WTC11 (cell line): ENCODE data around the gene SHPK. TPM values are rescaled to one million over a fixed set of nuclear protein-coding genes. Genes with fewer than 3 reads are reported as not detected.

ENCODE experiments used
- ATAC-seq: fragments of 200-7000 bp; cut with Tn5 transposase; 2 replicates; pipeline ENCODE4 v1.10.0; 2021; ENCODE audit warnings: mild to moderate bottlenecking, moderate library complexity
- CTCF ChIA-PET: fragments of 300-600 bp; sonication (Branson Sonifier 250); formaldehyde crosslinking; loops from one replicate; lab custom pipeline; 2021; ENCODE audit warnings: antibody characterized with exemption; lab: Charles Lee
- POLR2A ChIA-PET: fragments of 350-600 bp; sonication (Branson Sonifier 250); formaldehyde crosslinking; loops from one replicate; lab custom pipeline; 2021; ENCODE audit warnings: antibody characterized with exemption; lab: Charles Lee
- DNase-seq: peaks from one replicate; pipeline ENCODE4 v3.0.0; 2021; ENCODE audit warnings: low spot score
- H3K27ac Mint-ChIP-seq: 2 replicates; pipeline ENCODE4 v1.8.0; 2021; ENCODE audit warnings: mixed read lengths
- H3K27me3 Mint-ChIP-seq: 2 replicates; pipeline ENCODE4 v1.8.0; 2021; ENCODE audit warnings: low read depth, mild to moderate bottlenecking, moderate library complexity, mixed read lengths
- H3K36me3 Mint-ChIP-seq: 2 replicates; pipeline ENCODE4 v1.8.0; 2021; ENCODE audit warnings: mixed read lengths
- H3K4me1 Mint-ChIP-seq: 2 replicates; pipeline ENCODE4 v1.8.0; 2022; ENCODE audit warnings: mixed read lengths
- H3K4me3 Mint-ChIP-seq: 2 replicates; pipeline ENCODE4 v1.8.0; 2021; ENCODE audit warnings: mild to moderate bottlenecking, moderate library complexity, mixed read lengths
- H3K9me3 Mint-ChIP-seq: 2 replicates; pipeline ENCODE4 v1.8.0; 2021; ENCODE audit warnings: mixed read lengths
- ARID4B ChIP-seq: sonication (generic); formaldehyde crosslinking; IDR thresholded peaks from 2 replicates; pipeline ENCODE4 v1.8.0; 2023; ENCODE audit warnings: missing genetic modification reagents, mild to moderate bottlenecking, borderline replicate concordance
- ATF6 ChIP-seq: sonication (generic); formaldehyde crosslinking; IDR thresholded peaks from 2 replicates; pipeline ENCODE4 v1.8.1; 2023; ENCODE audit warnings: mild to moderate bottlenecking, missing genetic modification reagents
- E2F4 ChIP-seq: sonication (generic); formaldehyde crosslinking; IDR thresholded peaks from 2 replicates; pipeline ENCODE4 v1.8.1; 2022; ENCODE audit warnings: low read depth, mild to moderate bottlenecking, moderate library complexity, missing genetic modification reagents, borderline replicate concordance
- ETV6 ChIP-seq: sonication (generic); formaldehyde crosslinking; IDR thresholded peaks from 2 replicates; pipeline ENCODE4 v1.8.1; 2022; ENCODE audit warnings: mild to moderate bottlenecking, missing genetic modification reagents
- FOXJ3 ChIP-seq: sonication (generic); formaldehyde crosslinking; IDR thresholded peaks from 2 replicates; pipeline ENCODE4 v1.9.0; 2021; ENCODE audit warnings: missing genetic modification reagents, mild to moderate bottlenecking, borderline replicate concordance
- GTF2I ChIP-seq: fragments of 250-450 bp; sonication (Bioruptor Pico); conservative IDR thresholded peaks from 2 replicates; pipeline ENCODE4 v1.4.0; 2021; ENCODE audit warnings: mild to moderate bottlenecking
- JAZF1 ChIP-seq: fragments of 250-450 bp; sonication (Bioruptor Pico); IDR thresholded peaks from 2 replicates; pipeline ENCODE4 v1.9.0; 2021; ENCODE audit warnings: moderate library complexity, mild to moderate bottlenecking, inconsistent platforms
- JUN ChIP-seq: sonication (generic); formaldehyde crosslinking; IDR thresholded peaks from 2 replicates; pipeline ENCODE4 v1.8.0; 2023; ENCODE audit warnings: mild to moderate bottlenecking, missing genetic modification reagents
- MXD4 ChIP-seq: fragments of 250-450 bp; sonication (Bioruptor Pico); IDR thresholded peaks from 2 replicates; pipeline ENCODE4 v1.8.0; 2021; ENCODE audit warnings: mild to moderate bottlenecking, moderate library complexity, borderline replicate concordance
- NR2C2 ChIP-seq: sonication (generic); formaldehyde crosslinking; IDR thresholded peaks from 2 replicates; pipeline ENCODE4 v1.8.0; 2022; ENCODE audit warnings: mild to moderate bottlenecking, missing genetic modification reagents
- SP1 ChIP-seq: sonication (generic); formaldehyde crosslinking; conservative IDR thresholded peaks from 2 replicates; pipeline ENCODE4 v1.8.1; 2022; ENCODE audit warnings: missing genetic modification reagents
- TP53 ChIP-seq: sonication (generic); formaldehyde crosslinking; IDR thresholded peaks from 2 replicates; pipeline ENCODE4 v1.8.1; 2023; ENCODE audit warnings: mild to moderate bottlenecking, missing genetic modification reagents
- ZNF396 ChIP-seq: fragments of 250-450 bp; sonication (Bioruptor Pico); IDR thresholded peaks from 2 replicates; pipeline ENCODE4 v1.8.0; 2021; ENCODE audit warnings: mild to moderate bottlenecking, moderate library complexity, borderline replicate concordance
- ZNF532 ChIP-seq: fragments of 250-450 bp; sonication (Bioruptor Pico); IDR thresholded peaks from 2 replicates; pipeline ENCODE4 v1.9.0; 2021; ENCODE audit warnings: mild to moderate bottlenecking, borderline replicate concordance
- ZNF671 ChIP-seq: fragments of 250-450 bp; sonication (Bioruptor Pico); IDR thresholded peaks from 2 replicates; pipeline ENCODE4 v1.8.0; 2021; ENCODE audit warnings: mild to moderate bottlenecking
- ZSCAN18 ChIP-seq: fragments of 250-450 bp; sonication (Bioruptor Pico); IDR thresholded peaks from 2 replicates; pipeline ENCODE4 v2.1.2; 2022; ENCODE audit warnings: mild to moderate bottlenecking, moderate library complexity
- total RNA-seq: library from RNA; stranded (reverse); gene quantifications from 3 replicates; pipeline ENCODE4 v1.2.3, GENCODE V29; 2021
- TF ChIP-seq, protein P1 (sequence below): sonication (generic); formaldehyde crosslinking; IDR thresholded peaks from 2 replicates; pipeline ENCODE4 v1.8.1; 2022; ENCODE audit warnings: mild to moderate bottlenecking, moderate library complexity, missing genetic modification reagents
- TF ChIP-seq, protein P2 (sequence below): fragments of 250-450 bp; sonication (Bioruptor Pico); IDR thresholded peaks from 2 replicates; pipeline ENCODE4 v1.9.0; 2021; ENCODE audit warnings: mild to moderate bottlenecking
- TF ChIP-seq, protein P3 (sequence below): fragments of 250-450 bp; sonication (Bioruptor Pico); conservative IDR thresholded peaks from 2 replicates; pipeline ENCODE4 v1.9.0; 2021; ENCODE audit warnings: mild to moderate bottlenecking

Gene SHPK
- total RNA-seq, 1 experiment from 2014 or later, result 29.2 TPM

DNA sequence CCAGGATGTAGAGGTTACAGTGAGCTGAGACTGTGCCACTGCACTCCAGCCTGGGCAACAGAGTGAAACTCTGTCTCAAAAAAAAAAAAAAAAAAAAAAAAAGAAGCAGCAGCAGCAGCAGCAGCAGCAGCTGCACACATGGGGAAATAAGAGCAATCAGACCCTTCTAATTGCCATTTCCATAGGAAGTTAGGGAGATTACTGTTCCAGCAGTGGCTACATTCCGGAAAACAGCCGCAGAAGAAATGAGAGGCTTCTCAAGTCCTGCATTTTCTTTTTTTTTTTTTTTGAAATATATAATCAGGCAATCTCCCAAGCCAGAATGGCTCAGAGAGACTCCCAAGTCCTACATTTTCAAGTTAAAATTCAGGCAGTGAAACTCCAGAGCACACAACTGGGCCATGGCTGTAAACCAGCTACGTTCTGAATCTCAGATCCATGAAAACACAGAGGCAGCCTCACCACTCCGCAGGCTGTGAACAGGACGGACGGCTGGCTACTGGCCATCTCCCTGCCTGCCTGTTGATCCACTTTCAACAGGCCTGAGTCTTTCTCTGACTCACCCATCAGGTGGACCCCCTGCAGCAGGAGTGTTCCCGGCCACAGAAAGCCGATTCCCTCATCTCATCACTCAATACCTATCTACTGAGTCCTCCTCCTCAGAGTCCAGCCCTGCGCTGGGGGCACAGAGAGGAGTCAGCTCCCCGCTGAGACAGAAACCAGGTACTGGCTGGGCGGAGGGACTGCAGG, 41.8 kb downstream of the SHPK start (continued):
- TF ChIP-seq ATF6 (CRISPR knock-in tag), result no peak
- TF ChIP-seq SP1 (CRISPR knock-in tag), result no peak
- TF ChIP-seq E2F4, result no peak
- no peak for TF ChIP-seq ARID4B (CRISPR knock-in tag)
- no peak for TF ChIP-seq NR2C2
- no peak for TF ChIP-seq ZNF532
- TF ChIP-seq ZNF671 (CRISPR knock-in tag), result no peak
- TF ChIP-seq, protein P1, sequence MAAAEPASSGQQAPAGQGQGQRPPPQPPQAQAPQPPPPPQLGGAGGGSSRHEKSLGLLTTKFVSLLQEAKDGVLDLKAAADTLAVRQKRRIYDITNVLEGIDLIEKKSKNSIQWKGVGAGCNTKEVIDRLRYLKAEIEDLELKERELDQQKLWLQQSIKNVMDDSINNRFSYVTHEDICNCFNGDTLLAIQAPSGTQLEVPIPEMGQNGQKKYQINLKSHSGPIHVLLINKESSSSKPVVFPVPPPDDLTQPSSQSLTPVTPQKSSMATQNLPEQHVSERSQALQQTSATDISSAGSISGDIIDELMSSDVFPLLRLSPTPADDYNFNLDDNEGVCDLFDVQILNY, result no peak
- TF ChIP-seq, protein P2, sequence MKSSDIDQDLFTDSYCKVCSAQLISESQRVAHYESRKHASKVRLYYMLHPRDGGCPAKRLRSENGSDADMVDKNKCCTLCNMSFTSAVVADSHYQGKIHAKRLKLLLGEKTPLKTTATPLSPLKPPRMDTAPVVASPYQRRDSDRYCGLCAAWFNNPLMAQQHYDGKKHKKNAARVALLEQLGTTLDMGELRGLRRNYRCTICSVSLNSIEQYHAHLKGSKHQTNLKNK (CRISPR knock-in tag), result no peak
- no peak for TF ChIP-seq ETV6 (CRISPR knock-in tag)
- TF ChIP-seq GTF2I (CRISPR knock-in tag), result no peak

GRCh38 chr17:3593384-3593783, 42.7 kb downstream of the SHPK start:
- no peak overlapping the region for H3K4me3 Mint-ChIP-seq
- TF ChIP-seq FOXJ3 (CRISPR knock-in tag), result no peak
- no peak for TF ChIP-seq ZSCAN18
- no peak for TF ChIP-seq JUN (CRISPR knock-in tag)
- no peak for TF ChIP-seq TP53 (CRISPR knock-in tag)
- TF ChIP-seq, protein P3, sequence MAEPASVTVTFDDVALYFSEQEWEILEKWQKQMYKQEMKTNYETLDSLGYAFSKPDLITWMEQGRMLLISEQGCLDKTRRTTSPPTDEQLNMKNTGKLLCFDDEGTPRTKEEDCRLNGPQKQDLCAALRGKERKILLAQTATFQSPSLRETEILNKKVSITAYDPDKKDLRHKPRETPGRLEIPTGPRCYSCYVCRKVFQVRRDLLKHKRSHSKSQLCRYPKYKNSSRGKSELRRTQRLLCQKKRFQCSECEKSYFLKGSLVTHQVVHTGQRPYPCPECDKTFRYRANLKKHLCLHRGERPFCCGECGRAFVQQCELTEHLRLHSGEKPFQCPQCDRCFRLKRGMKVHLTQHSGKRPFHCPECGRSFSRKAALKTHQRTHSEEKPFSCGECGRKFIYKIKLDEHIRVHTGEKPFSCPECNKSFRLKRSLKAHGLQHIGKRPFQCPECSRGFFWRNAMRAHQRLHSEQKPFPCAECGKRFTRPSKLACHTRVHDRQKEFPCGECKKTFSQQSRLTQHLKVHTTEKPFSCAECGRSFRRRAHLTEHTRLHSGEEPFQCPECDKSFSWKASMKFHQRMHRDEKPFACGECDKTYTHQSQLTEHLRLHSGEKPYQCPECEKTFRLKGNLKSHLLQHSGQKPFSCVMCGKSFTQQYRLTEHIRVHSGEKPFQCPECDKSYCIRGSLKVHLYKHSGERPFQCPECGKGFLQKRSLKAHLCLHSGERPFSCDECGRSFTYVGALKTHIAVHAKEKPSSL (CRISPR knock-in tag), result no peak
- TF ChIP-seq MXD4 (CRISPR knock-in tag), result no peak
- no peak for TF ChIP-seq JAZF1 (CRISPR knock-in tag)
- TF ChIP-seq ZNF671 (CRISPR knock-in tag), result no peak
- no peak for TF ChIP-seq ZNF396 (CRISPR knock-in tag)

More at GRCh38 chr17:3593384-3593783, 42.7 kb downstream of the SHPK start:
- H3K27ac Mint-ChIP-seq, result 0 out of 2 replicates have a peak overlapping the region, but pooled peaks have one; percentile 15
- peaks cover 10% of the 10 kb centered on the region for H3K36me3 Mint-ChIP-seq
- H3K9me3 Mint-ChIP-seq, result no peaks in the 10 kb centered on the region
- POLR2A ChIA-PET, result no interaction called here
- ATAC-seq (no peak), DNase-seq (no peak)
- no peaks in the 10 kb centered on the region for H3K27me3 Mint-ChIP-seq
- no peaks in the 10 kb centered on the region for H3K4me1 Mint-ChIP-seq
- CTCF ChIA-PET, result interaction anchor here (1.7 kb wide), 1 partner anchor 9 kb away, joined by 5 read pairs; no protein-coding TSS in a partner anchor
